ENCODE measurements around the gene TIFAB.

Gene TIFAB

DNA sequence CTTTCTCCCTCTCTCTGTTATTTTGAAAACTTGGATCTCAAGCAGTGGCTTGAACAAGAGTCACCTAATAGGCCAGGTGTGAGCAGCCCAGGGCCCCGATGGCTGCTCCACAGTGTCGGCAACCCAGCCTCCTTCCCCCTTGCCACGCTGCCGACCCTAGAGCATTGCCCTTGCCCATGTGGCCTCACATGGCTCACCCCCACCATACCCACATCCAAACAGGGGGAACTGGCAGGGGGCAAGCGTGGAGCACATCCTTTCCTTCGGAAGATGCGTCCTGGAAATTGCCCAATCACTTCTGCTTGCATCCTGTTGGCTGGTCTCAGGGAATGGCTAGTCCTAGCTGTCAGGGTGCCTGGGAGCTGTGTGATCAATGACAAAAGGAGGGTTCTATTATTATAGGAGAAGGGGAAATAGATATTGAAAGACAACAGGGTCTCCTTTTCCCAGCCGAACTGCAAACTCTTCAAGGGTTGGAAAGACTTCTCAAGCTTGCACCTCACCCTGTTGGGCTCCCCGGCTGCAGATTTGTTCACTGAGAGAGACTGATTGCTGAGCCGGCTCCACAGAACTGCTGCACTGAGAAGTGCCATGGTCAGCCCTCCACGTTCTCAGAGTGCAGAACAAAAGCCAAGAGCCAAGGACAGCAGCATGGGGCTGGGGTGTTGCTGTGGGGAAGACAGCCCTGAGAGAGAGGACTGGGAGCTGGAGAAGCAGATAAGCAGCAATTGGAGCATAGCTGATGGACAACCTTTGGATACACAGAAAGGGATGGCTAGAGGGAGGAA is 8.3 kb upstream of the TIFAB start:
- Histone ChIP-seq H3K36me3 (ENCODE audit: control insufficient read depth in 2 of 2, insufficient read depth in 1 of 2, low read length in 2 of 2) (no peaks in the 10 kb centered on the region), H3K4me1 (ENCODE audit: control insufficient read depth, insufficient read depth, low read length) (no peaks in the 10 kb centered on the region), H3K9me3 (ENCODE audit: control insufficient read depth, insufficient read depth, low read depth, low read length) (no peaks in the 10 kb centered on the region), H3K27ac (ENCODE audit: extremely low read depth, low read depth, low read length) (no peak overlapping the region), H3K4me3 (ENCODE audit: low read depth, low read length) (no peak overlapping the region)
- ChIA-PET POLR2A (no interaction called here), CTCF (interaction anchor here (0.6 to 14.5 kb wide), 11 partner anchors 12 to 368 kb away, joined by 3 to 853 read pairs (median 14); no protein-coding TSS in a partner anchor)
- TF ChIP-seq ZNF214 (tag by site-specific recombination; IDR thresholded peaks at IDR 0.05; ENCODE audit: borderline replicate concordance) (no peak), ATF2 (tag by site-specific recombination; IDR thresholded peaks at IDR 0.05; ENCODE audit: low read depth) (no peak), GLIS2 (tag by site-specific recombination; IDR thresholded peaks at IDR 0.05) (no peak), ZNF354C (tag by site-specific recombination; IDR thresholded peaks at IDR 0.05; ENCODE audit: borderline replicate concordance, low read depth) (no peak), ZNF148 (tag by site-specific recombination; IDR thresholded peaks at IDR 0.05; ENCODE audit: borderline replicate concordance) (no peak), BCL11B (tag by site-specific recombination; IDR thresholded peaks at IDR 0.05; ENCODE audit: low read depth) (no peak), ZFP3 (tag by site-specific recombination; IDR thresholded peaks at IDR 0.05; ENCODE audit: low read depth) (no peak), ZNF660 (tag by site-specific recombination; IDR thresholded peaks at IDR 0.05) (no peak)
- TF ChIP-seq, protein P1, sequence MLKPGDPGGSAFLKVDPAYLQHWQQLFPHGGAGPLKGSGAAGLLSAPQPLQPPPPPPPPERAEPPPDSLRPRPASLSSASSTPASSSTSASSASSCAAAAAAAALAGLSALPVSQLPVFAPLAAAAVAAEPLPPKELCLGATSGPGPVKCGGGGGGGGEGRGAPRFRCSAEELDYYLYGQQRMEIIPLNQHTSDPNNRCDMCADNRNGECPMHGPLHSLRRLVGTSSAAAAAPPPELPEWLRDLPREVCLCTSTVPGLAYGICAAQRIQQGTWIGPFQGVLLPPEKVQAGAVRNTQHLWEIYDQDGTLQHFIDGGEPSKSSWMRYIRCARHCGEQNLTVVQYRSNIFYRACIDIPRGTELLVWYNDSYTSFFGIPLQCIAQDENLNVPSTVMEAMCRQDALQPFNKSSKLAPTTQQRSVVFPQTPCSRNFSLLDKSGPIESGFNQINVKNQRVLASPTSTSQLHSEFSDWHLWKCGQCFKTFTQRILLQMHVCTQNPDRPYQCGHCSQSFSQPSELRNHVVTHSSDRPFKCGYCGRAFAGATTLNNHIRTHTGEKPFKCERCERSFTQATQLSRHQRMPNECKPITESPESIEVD (tag by site-specific recombination; IDR thresholded peaks at IDR 0.05): no peak

GRCh38 chr5:135458921-135459331 is 6.8 kb upstream of the TIFAB start:
- Histone ChIP-seq H3K4me1 (ENCODE audit: control insufficient read depth, insufficient read depth, low read length) (no peaks in the 10 kb centered on the region), H3K36me3 (ENCODE audit: control insufficient read depth in 2 of 2, insufficient read depth in 1 of 2, low read length in 2 of 2) (no peaks in the 10 kb centered on the region), H3K9me3 (ENCODE audit: control insufficient read depth, insufficient read depth, low read depth, low read length) (no peaks in the 10 kb centered on the region), H3K4me3 (ENCODE audit: low read depth, low read length) (no peak overlapping the region), H3K27ac (ENCODE audit: extremely low read depth, low read depth, low read length) (no peak overlapping the region)
- POLR2A ChIA-PET: no interaction called here
- CTCF ChIA-PET: interaction anchor here (0.9 to 14.5 kb wide), 13 partner anchors 11 to 433 kb away, joined by 3 to 853 read pairs (median 13); partner anchors contain the start of genes DCANP1 and SLC25A48
- no peak for TF ChIP-seq ZNF146 (tag by site-specific recombination; IDR thresholded peaks at IDR 0.05)
- no peak for TF ChIP-seq ZNF830 (tag by site-specific recombination; IDR thresholded peaks at IDR 0.05; ENCODE audit: low read depth)
- no peak for TF ChIP-seq ZNF654 (tag by site-specific recombination; IDR thresholded peaks at IDR 0.05; ENCODE audit: low read depth)
- no peak for TF ChIP-seq ZNF558 (tag by site-specific recombination; IDR thresholded peaks at IDR 0.05)
- TF ChIP-seq ZNF529 (tag by site-specific recombination; IDR thresholded peaks at IDR 0.05; ENCODE audit: insufficient replicate concordance): no peak
- no peak for TF ChIP-seq KLF10 (tag by site-specific recombination; IDR thresholded peaks at IDR 0.05)
- TF ChIP-seq ZNF843 (tag by site-specific recombination; IDR thresholded peaks at IDR 0.05): no peak
- TF ChIP-seq WT1 (tag by site-specific recombination; IDR thresholded peaks at IDR 0.05): no peak
- no peak for TF ChIP-seq HOXC10 (CRISPR knock-in tag; IDR thresholded peaks at IDR 0.05)
- no peak for TF ChIP-seq ZNF354C (tag by site-specific recombination; IDR thresholded peaks at IDR 0.05; ENCODE audit: borderline replicate concordance, low read depth)
- no peak for TF ChIP-seq ZEB2 (tag by site-specific recombination; IDR thresholded peaks at IDR 0.05)
- TF ChIP-seq ZNF48 (tag by site-specific recombination; IDR thresholded peaks at IDR 0.05): no peak
- TF ChIP-seq ZNF292 (tag by site-specific recombination; IDR thresholded peaks at IDR 0.05; ENCODE audit: borderline replicate concordance, low read depth): no peak
- TF ChIP-seq ZXDB (tag by site-specific recombination; IDR thresholded peaks at IDR 0.05): no peak
- no peak for TF ChIP-seq ZNF121 (tag by site-specific recombination; IDR thresholded peaks at IDR 0.05)
- no peak for TF ChIP-seq ZNF473 (tag by site-specific recombination; IDR thresholded peaks at IDR 0.05)
- no peak for TF ChIP-seq ZBTB7A (tag by site-specific recombination; IDR thresholded peaks at IDR 0.05; ENCODE audit: low read depth)
- no peak for TF ChIP-seq GLIS1 (tag by site-specific recombination; IDR thresholded peaks at IDR 0.05)
- no peak for TF ChIP-seq BCL6B (tag by site-specific recombination; IDR thresholded peaks at IDR 0.05)
- no peak for TF ChIP-seq ZNF433 (tag by site-specific recombination; IDR thresholded peaks at IDR 0.05; ENCODE audit: low read depth)
